ENCODE measurements around the gene MTNR1A. TPM values are rescaled to one million over a fixed set of nuclear protein-coding genes. Genes with fewer than 3 reads are reported as not detected.

The MTNR1A gene
- total and polyA plus RNA-seq, 4 experiments from 2014 or later = not detected

GRCh38 chr4:186593587-186593973 is 38.2 kb upstream of the MTNR1A start:
- H3K4me3 Mint-ChIP-seq = no peak overlapping the region
- Histone ChIP-seq H3K27ac (ENCODE audit: low read depth, low read length) (no peak overlapping the region), H3K9me3 (ENCODE audit: control insufficient read depth in 1 of 2, low read length in 2 of 2) (no peaks in the 10 kb centered on the region), H3K27me3 (ENCODE audit: insufficient read depth, low read length) (no peaks in the 10 kb centered on the region), H3K4me1 (ENCODE audit: insufficient read depth, low read length) (no peaks in the 10 kb centered on the region), H3K4me3 (ENCODE audit: low read length in 2 of 2) (no peak overlapping the region), H3K36me3 (ENCODE audit: insufficient read depth, low read length) (no peaks in the 10 kb centered on the region)
- ChIA-PET CTCF (ENCODE audit: partially characterized antibody) (interaction anchor here (1.3 to 5.3 kb wide), 2 partner anchors 9 to 526 kb away, joined by 8 to 22 read pairs; partner anchors contain the start of gene TLR3), POLR2A (ENCODE audit: partially characterized antibody) (no interaction called here)
- DNase-seq = no peak
- H3K27me3 Mint-ChIP-seq = peaks cover 0 to 1% of the 10 kb centered on the region in 2 donors
- H3K4me1 Mint-ChIP-seq = no peaks in the 10 kb centered on the region
- intact Hi-C loops (cut with micrococcal nuclease) = no loop called here
- no peak overlapping the region for H3K27ac Mint-ChIP-seq
- H3K36me3 Mint-ChIP-seq = no peaks in the 10 kb centered on the region
- H3K9me3 Mint-ChIP-seq = no peaks in the 10 kb centered on the region

DNA sequence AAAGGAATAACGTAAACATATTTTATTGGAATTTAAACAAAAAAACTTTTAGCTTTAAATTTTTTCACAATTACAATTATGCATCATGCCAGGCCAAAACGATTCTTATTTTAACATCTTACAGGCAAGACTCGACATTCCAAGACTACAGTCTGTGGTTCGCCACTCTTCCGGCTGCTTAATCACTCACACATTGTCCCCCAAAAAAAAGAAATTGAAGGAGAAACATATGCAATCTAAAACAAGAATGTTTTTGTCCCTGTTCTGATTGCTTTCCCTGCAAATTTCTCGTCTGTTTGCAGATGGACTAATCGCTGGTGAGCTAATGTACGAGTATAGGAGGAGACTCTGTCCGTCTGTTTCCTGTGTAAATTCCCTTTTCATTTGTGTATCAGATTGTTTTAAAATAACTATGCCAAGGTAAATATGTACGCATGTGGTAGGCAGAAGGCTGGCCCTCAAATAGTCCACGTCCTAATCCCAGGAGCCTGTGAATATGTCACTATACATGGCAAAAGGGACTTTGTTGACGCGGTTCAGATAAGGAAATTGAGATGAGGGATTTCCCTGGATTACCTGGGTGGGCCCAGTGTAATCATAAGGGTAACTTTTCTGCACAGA is 37.7 kb upstream of the MTNR1A start:
- H3K4me1 Mint-ChIP-seq = no peaks in the 10 kb centered on the region
- no peak overlapping the region for H3K27ac Mint-ChIP-seq

DNA sequence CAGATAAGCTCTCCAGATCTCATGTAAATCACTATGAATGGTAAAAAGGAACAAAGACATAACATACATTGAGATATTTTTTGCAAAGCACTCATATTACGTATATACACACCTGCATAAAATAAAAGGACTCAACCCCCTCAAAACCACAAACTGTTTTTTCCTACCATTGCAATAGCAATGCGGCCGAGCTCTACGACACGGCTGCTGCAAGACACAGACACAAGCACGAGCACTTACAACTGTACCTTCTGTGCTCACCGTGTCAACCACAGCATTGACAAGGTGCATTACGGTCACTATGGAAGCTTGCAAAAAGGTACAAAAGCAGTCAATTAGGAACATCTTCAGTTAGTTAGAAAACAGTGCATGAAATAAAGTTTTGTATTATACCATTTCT is 37.1 kb upstream of the MTNR1A start:
- ChIA-PET POLR2A (ENCODE audit: partially characterized antibody) (no interaction called here), CTCF (ENCODE audit: partially characterized antibody) (interaction anchor here (0.9 to 5.3 kb wide), 3 partner anchors 8 to 524 kb away, joined by 3 to 22 read pairs (median 8); partner anchors contain the start of gene TLR3)
- no peak overlapping the region for H3K4me3 Mint-ChIP-seq
- H3K4me1 ChIP-seq (ENCODE audit: insufficient read depth, low read length) = no peaks in the 10 kb centered on the region
- no peak overlapping the region for H3K27ac Mint-ChIP-seq
- no peaks in the 10 kb centered on the region for H3K9me3 ChIP-seq (ENCODE audit: control insufficient read depth in 1 of 2, low read length in 2 of 2)
- H3K36me3 Mint-ChIP-seq = no peaks in the 10 kb centered on the region
- H3K27ac ChIP-seq (ENCODE audit: low read depth, low read length) = no peak overlapping the region
- H3K4me1 Mint-ChIP-seq = no peaks in the 10 kb centered on the region
- no peak for DNase-seq
- no peaks in the 10 kb centered on the region for H3K27me3 ChIP-seq (ENCODE audit: insufficient read depth, low read length)
- no peaks in the 10 kb centered on the region for H3K36me3 ChIP-seq (ENCODE audit: insufficient read depth, low read length)
- intact Hi-C loops (cut with micrococcal nuclease) = no loop called here
- no peaks in the 10 kb centered on the region for H3K27me3 Mint-ChIP-seq
- no peaks in the 10 kb centered on the region for H3K9me3 Mint-ChIP-seq
- no peak overlapping the region for H3K4me3 ChIP-seq (ENCODE audit: low read length in 2 of 2)

More for the DNA sequence above, 37.7 kb upstream of the MTNR1A start:
- H3K27me3 Mint-ChIP-seq = peaks cover 0 to 1% of the 10 kb centered on the region in 2 donors
- no peaks in the 10 kb centered on the region for H3K36me3 ChIP-seq (ENCODE audit: insufficient read depth, low read length)
- no peaks in the 10 kb centered on the region for H3K9me3 Mint-ChIP-seq
- no peaks in the 10 kb centered on the region for H3K36me3 Mint-ChIP-seq
- intact Hi-C loops (cut with micrococcal nuclease) = no loop called here
- H3K27me3 ChIP-seq (ENCODE audit: insufficient read depth, low read length) = no peaks in the 10 kb centered on the region
- DNase-seq = no peak
- H3K4me3 ChIP-seq (ENCODE audit: low read length in 2 of 2) = no peak overlapping the region
- POLR2A ChIA-PET (ENCODE audit: partially characterized antibody) = no interaction called here
- no peak overlapping the region for H3K27ac ChIP-seq (ENCODE audit: low read depth, low read length)
- no peaks in the 10 kb centered on the region for H3K4me1 ChIP-seq (ENCODE audit: insufficient read depth, low read length)
- no peak overlapping the region for H3K4me3 Mint-ChIP-seq
- H3K9me3 ChIP-seq (ENCODE audit: control insufficient read depth in 1 of 2, low read length in 2 of 2) = no peaks in the 10 kb centered on the region
- CTCF ChIA-PET (ENCODE audit: partially characterized antibody) = interaction anchor here (0.9 to 5.3 kb wide), 3 partner anchors 8 to 525 kb away, joined by 3 to 22 read pairs (median 8); partner anchors contain the start of gene TLR3

DNA sequence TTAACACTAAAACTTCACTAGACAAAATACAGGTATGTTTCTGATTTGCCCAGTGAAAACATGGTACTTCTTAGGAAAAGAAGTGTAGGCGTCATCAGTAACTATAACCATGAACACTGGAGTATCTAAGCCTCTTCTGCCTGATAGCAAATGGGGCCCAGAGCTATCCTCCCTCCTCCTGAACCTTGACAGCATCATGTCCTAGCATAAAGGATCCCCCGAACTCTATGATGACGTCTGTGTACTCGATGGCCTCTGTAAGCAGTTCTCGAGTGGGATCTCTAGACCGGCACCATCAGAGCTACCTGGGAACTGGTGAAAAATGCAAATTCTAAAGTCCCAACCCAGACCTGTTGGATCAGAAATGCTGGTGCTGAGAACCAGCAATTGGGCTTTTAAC is 36.3 kb upstream of the MTNR1A start:
- ChIA-PET POLR2A (ENCODE audit: partially characterized antibody) (no interaction called here), CTCF (ENCODE audit: partially characterized antibody) (interaction anchor here (2.0 to 5.3 kb wide), 2 partner anchors 7 to 295 kb away, joined by 5 to 22 read pairs; no protein-coding TSS in a partner anchor)
- Histone ChIP-seq H3K9me3 (ENCODE audit: control insufficient read depth in 1 of 2, low read length in 2 of 2) (no peaks in the 10 kb centered on the region), H3K27me3 (ENCODE audit: insufficient read depth, low read length) (no peaks in the 10 kb centered on the region), H3K4me1 (ENCODE audit: insufficient read depth, low read length) (no peaks in the 10 kb centered on the region), H3K27ac (ENCODE audit: low read depth, low read length) (no peak overlapping the region), H3K36me3 (ENCODE audit: insufficient read depth, low read length) (no peaks in the 10 kb centered on the region), H3K4me3 (ENCODE audit: low read length in 2 of 2) (no peak overlapping the region)
- no peaks in the 10 kb centered on the region for H3K27me3 Mint-ChIP-seq
- no peaks in the 10 kb centered on the region for H3K4me1 Mint-ChIP-seq
- no peak overlapping the region for H3K27ac Mint-ChIP-seq
- no peak for DNase-seq
- H3K36me3 Mint-ChIP-seq = no peaks in the 10 kb centered on the region
- intact Hi-C loops (cut with micrococcal nuclease) = no loop called here
- no peaks in the 10 kb centered on the region for H3K9me3 Mint-ChIP-seq
- H3K4me3 Mint-ChIP-seq = no peak overlapping the region

DNA sequence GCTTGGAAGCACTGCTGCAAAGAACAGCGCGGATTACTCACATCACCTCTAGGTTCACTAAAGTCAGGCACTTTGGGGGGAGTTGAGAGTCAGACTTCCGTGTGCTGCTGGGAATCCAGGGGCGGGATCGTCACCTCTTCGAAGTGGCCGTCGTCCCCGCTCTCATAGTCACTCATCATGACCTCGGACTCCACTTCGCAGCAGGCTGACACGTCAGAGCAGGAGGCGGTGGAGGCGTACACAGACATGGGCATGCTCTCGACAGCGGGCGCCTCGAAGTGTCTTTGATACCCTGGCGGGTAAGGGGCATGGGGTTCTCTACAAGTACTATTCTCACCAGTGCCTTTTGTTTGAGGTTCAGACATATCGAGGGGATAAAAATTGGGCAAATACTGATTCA is 33.1 kb upstream of the MTNR1A start:
- CTCF ChIA-PET (ENCODE audit: partially characterized antibody) = interaction anchor here (1.9 to 3.7 kb wide), 4 partner anchors 10 to 521 kb away, joined by 6 to 52 read pairs (median 25); partner anchors contain the start of gene TLR3

DNA sequence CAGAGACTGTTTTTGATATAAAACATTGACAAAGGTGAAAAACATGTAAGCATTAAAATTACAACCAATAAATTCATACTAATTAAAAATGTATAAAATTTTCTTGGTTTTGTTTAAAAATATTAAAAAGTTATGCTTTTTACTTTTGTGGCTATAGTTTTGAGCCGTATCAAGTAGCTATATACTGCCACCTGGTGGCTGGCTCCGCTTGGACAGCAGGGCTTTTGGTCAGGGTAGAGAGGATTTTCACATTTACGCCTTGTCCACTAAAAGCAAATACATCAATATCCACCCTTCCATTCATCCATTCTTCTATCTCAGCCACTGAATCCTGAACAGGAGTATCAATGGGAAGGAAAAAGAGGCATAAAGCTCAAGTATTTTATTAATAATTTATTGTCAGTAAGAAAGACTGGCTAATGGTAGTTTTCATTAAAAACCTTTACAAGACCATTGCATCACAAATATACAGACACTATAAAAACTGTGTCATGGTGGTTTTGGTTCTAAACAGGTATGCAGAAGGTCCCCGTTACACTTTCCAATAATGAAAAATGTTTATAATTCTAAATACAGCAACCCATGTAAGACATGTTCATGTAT is 32.1 kb upstream of the MTNR1A start:
- no peak overlapping the region for H3K4me3 Mint-ChIP-seq
- Histone ChIP-seq H3K4me1 (ENCODE audit: insufficient read depth, low read length) (no peaks in the 10 kb centered on the region), H3K27me3 (ENCODE audit: insufficient read depth, low read length) (no peaks in the 10 kb centered on the region), H3K9me3 (ENCODE audit: control insufficient read depth in 1 of 2, low read length in 2 of 2) (no peaks in the 10 kb centered on the region), H3K4me3 (ENCODE audit: low read length in 2 of 2) (no peak overlapping the region), H3K27ac (ENCODE audit: low read depth, low read length) (no peak overlapping the region), H3K36me3 (ENCODE audit: insufficient read depth, low read length) (no peaks in the 10 kb centered on the region)
- ChIA-PET POLR2A (ENCODE audit: partially characterized antibody) (no interaction called here), CTCF (ENCODE audit: partially characterized antibody) (interaction anchor here (0.7 to 3.7 kb wide), 13 partner anchors 9 to 548 kb away, joined by 3 to 52 read pairs (median 4); partner anchors contain the start of gene TLR3)
- peak in 4 of 5 donors; percentile 31 to 47 (median 38) for DNase-seq
- intact Hi-C loops (cut with micrococcal nuclease) = loop anchor here (5.0 kb wide), 1 partner anchor 1115 kb away; the partner anchor contains the start of gene CCDC110
- H3K9me3 Mint-ChIP-seq = peaks cover 0 to 6% (median 1%) of the 10 kb centered on the region in 8 donors
- no peak overlapping the region for H3K27ac Mint-ChIP-seq
- no peaks in the 10 kb centered on the region for H3K36me3 Mint-ChIP-seq
- H3K27me3 Mint-ChIP-seq = no peaks in the 10 kb centered on the region
- H3K4me1 Mint-ChIP-seq = no peaks in the 10 kb centered on the region

More for the DNA sequence above, 33.1 kb upstream of the MTNR1A start:
- Histone ChIP-seq H3K36me3 (ENCODE audit: insufficient read depth, low read length) (no peaks in the 10 kb centered on the region), H3K4me3 (ENCODE audit: low read length in 2 of 2) (no peak overlapping the region), H3K27ac (ENCODE audit: low read depth, low read length) (no peak overlapping the region), H3K4me1 (ENCODE audit: insufficient read depth, low read length) (no peaks in the 10 kb centered on the region), H3K27me3 (ENCODE audit: insufficient read depth, low read length) (no peaks in the 10 kb centered on the region), H3K9me3 (ENCODE audit: control insufficient read depth in 1 of 2, low read length in 2 of 2) (no peaks in the 10 kb centered on the region)
- Mint-ChIP-seq H3K27me3 (no peaks in the 10 kb centered on the region), H3K4me1 (no peaks in the 10 kb centered on the region), H3K9me3 (no peaks in the 10 kb centered on the region), H3K36me3 (no peaks in the 10 kb centered on the region), H3K4me3 (no peak overlapping the region), H3K27ac (no peak overlapping the region)
- no peak for DNase-seq
- POLR2A ChIA-PET (ENCODE audit: partially characterized antibody) = no interaction called here
- intact Hi-C loops (cut with micrococcal nuclease) = loop anchor here (5.0 kb wide), 1 partner anchor 1116 kb away; the partner anchor contains the start of gene CCDC110

GRCh38 chr4:186586205-186586604 is 30.8 kb upstream of the MTNR1A start:
- Histone ChIP-seq H3K9me3 (ENCODE audit: control insufficient read depth in 1 of 2, low read length in 2 of 2) (no peaks in the 10 kb centered on the region), H3K4me1 (ENCODE audit: insufficient read depth, low read length) (no peaks in the 10 kb centered on the region), H3K36me3 (ENCODE audit: insufficient read depth, low read length) (no peaks in the 10 kb centered on the region), H3K27ac (ENCODE audit: low read depth, low read length) (no peak overlapping the region), H3K27me3 (ENCODE audit: insufficient read depth, low read length) (no peaks in the 10 kb centered on the region), H3K4me3 (ENCODE audit: low read length in 2 of 2) (no peak overlapping the region)
- H3K36me3 Mint-ChIP-seq = no peaks in the 10 kb centered on the region
- peaks cover 0 to 11% (median 6%) of the 10 kb centered on the region in 8 donors for H3K9me3 Mint-ChIP-seq
- no peaks in the 10 kb centered on the region for H3K4me1 Mint-ChIP-seq
- DNase-seq = no peak
- no peaks in the 10 kb centered on the region for H3K27me3 Mint-ChIP-seq
- intact Hi-C loops (cut with micrococcal nuclease) = loop anchor here (5.0 kb wide), 1 partner anchor 1114 kb away; the partner anchor contains the start of gene CCDC110
- POLR2A ChIA-PET (ENCODE audit: partially characterized antibody) = no interaction called here
- H3K4me3 Mint-ChIP-seq = no peak overlapping the region
- H3K27ac Mint-ChIP-seq = no peak overlapping the region
- CTCF ChIA-PET (ENCODE audit: partially characterized antibody) = interaction anchor here (1.9 to 5.0 kb wide), 3 partner anchors 8 to 290 kb away, joined by 16 to 34 read pairs (median 22); no protein-coding TSS in a partner anchor
